ENCODE measurements around the gene CRB1.

Gene CRB1

DNA sequence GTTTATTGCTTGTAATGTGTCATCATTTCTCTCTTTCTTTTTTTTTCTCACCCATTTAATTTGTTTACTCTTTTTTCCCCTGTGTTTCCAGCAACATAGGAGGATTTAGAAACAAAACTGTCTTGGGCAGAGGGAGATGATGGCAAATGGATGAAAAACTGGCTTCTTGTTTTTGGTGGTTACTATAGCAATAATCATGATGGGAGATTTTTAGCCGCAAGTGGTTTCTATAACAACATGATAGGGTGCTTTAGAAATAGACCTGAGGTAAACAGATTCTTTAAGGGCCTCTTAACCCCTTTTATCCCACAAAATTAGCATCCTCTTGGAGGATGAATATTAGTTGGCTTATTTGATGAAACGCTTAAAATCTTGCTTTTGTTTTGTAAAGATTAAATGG, 51.6 kb downstream of the CRB1 start:
- no peak overlapping the region for H3K4ac ChIP-seq (ENCODE audit: low read depth, low read length)
- no peak overlapping the region for H2AFZ ChIP-seq (ENCODE audit: insufficient read depth, low read length, poor library complexity)
- no peak overlapping the region for H3K9ac ChIP-seq (ENCODE audit: low read length)
- no peak overlapping the region for H4K12ac ChIP-seq (ENCODE audit: low read depth, low read length)
- H3K4me1 ChIP-seq (ENCODE audit: control insufficient read depth in 1 of 2, insufficient read depth in 2 of 2, low read length in 2 of 2), result no peaks in the 10 kb centered on the region
- H2BK120ac ChIP-seq (ENCODE audit: insufficient read depth, low read length, poor library complexity), result no peak overlapping the region
- H3K23ac ChIP-seq (ENCODE audit: low read length), result no peak overlapping the region
- no peaks in the 10 kb centered on the region for H3K79me1 ChIP-seq (ENCODE audit: low read length)
- H3K9me3 ChIP-seq (ENCODE audit: insufficient read depth, low read depth, low read length), result no peaks in the 10 kb centered on the region
- no peak overlapping the region for H4K91ac ChIP-seq (ENCODE audit: low read depth, low read length)
- no peak overlapping the region for H2BK5ac ChIP-seq (ENCODE audit: low read depth, low read length, poor library complexity)
- H3K27ac ChIP-seq (ENCODE audit: low read depth, low read length), result no peak overlapping the region
- H2AK5ac ChIP-seq (ENCODE audit: low read length), result no peak overlapping the region
- H3K36me3 ChIP-seq (ENCODE audit: control insufficient read depth in 1 of 2, insufficient read depth in 2 of 2, low read length in 2 of 2), result no peaks in the 10 kb centered on the region
- H3K14ac ChIP-seq (ENCODE audit: low read length), result no peak overlapping the region
- no peak overlapping the region for H3K18ac ChIP-seq (ENCODE audit: low read length)
- no peak overlapping the region for H3K4me2 ChIP-seq (ENCODE audit: low read length)
- DNase-seq, result no peak
- H3K27me3 ChIP-seq (ENCODE audit: insufficient read depth, low read length), result no peaks in the 10 kb centered on the region
- no CpG with 5 or more reads among the region's 2 CpGs for WGBS (ENCODE audit: extremely low coverage, insufficient coverage, insufficient read length)
- H2BK12ac ChIP-seq (ENCODE audit: low read length), result no peak overlapping the region
- H3K79me2 ChIP-seq (ENCODE audit: control insufficient read depth, insufficient read depth, low read length, poor library complexity), result no peaks in the 10 kb centered on the region
- H3K4me3 ChIP-seq (ENCODE audit: low read depth, low read length), result no peak overlapping the region
- H4K8ac ChIP-seq (ENCODE audit: low read depth, low read length), result no peak overlapping the region

GRCh38 chr1:197320991-197321531, 53.0 kb downstream of the CRB1 start:
- H3K79me1 ChIP-seq (ENCODE audit: low read length), result no peaks in the 10 kb centered on the region
- H3K23ac ChIP-seq (ENCODE audit: low read length), result no peak overlapping the region
- H3K4ac ChIP-seq (ENCODE audit: low read depth, low read length), result no peak overlapping the region
- no peaks in the 10 kb centered on the region for H3K27me3 ChIP-seq (ENCODE audit: insufficient read depth, low read length)
- H3K4me1 ChIP-seq (ENCODE audit: control insufficient read depth in 1 of 2, insufficient read depth in 2 of 2, low read length in 2 of 2), result no peaks in the 10 kb centered on the region
- H3K18ac ChIP-seq (ENCODE audit: low read length), result no peak overlapping the region
- H3K4me2 ChIP-seq (ENCODE audit: low read length), result no peak overlapping the region
- H4K12ac ChIP-seq (ENCODE audit: low read depth, low read length), result no peak overlapping the region
- H3K9me3 ChIP-seq (ENCODE audit: insufficient read depth, low read depth, low read length), result no peaks in the 10 kb centered on the region
- no peaks in the 10 kb centered on the region for H3K79me2 ChIP-seq (ENCODE audit: control insufficient read depth, insufficient read depth, low read length, poor library complexity)
- no peak overlapping the region for H2AFZ ChIP-seq (ENCODE audit: insufficient read depth, low read length, poor library complexity)
- H3K27ac ChIP-seq (ENCODE audit: low read depth, low read length), result no peak overlapping the region
- H4K8ac ChIP-seq (ENCODE audit: low read depth, low read length), result no peak overlapping the region
- no peak overlapping the region for H2AK5ac ChIP-seq (ENCODE audit: low read length)
- no peak overlapping the region for H2BK5ac ChIP-seq (ENCODE audit: low read depth, low read length, poor library complexity)
- DNase-seq, result no peak
- H2BK12ac ChIP-seq (ENCODE audit: low read length), result no peak overlapping the region
- H2BK120ac ChIP-seq (ENCODE audit: insufficient read depth, low read length, poor library complexity), result no peak overlapping the region
- H4K91ac ChIP-seq (ENCODE audit: low read depth, low read length), result no peak overlapping the region
- no peak overlapping the region for H3K4me3 ChIP-seq (ENCODE audit: low read depth, low read length)
- WGBS (ENCODE audit: extremely low coverage, insufficient coverage, insufficient read length), result no CpG with 5 or more reads among the region's 2 CpGs
- H3K36me3 ChIP-seq (ENCODE audit: control insufficient read depth in 1 of 2, insufficient read depth in 2 of 2, low read length in 2 of 2), result no peaks in the 10 kb centered on the region
- no peak overlapping the region for H3K14ac ChIP-seq (ENCODE audit: low read length)
- H3K9ac ChIP-seq (ENCODE audit: low read length), result no peak overlapping the region

DNA sequence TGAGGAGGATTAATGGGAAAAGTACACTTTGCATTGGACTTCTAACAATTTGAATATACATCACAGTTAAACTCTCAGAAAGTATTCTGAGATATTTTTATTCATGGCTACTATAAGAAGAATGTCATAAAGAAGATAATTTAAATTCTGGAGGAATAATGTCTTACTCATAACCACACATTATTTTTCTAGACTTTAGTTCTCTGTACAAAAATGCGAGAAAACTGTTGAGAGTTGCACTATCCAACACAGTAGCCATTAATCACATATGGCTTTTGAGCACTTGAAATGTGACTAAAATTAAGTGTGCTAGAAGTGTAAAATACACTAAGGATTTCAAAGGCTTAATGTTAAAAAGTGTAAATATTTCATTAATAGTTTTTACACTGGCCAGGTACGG, 53.8 kb downstream of the CRB1 start:
- H3K18ac ChIP-seq (ENCODE audit: low read length), result no peak overlapping the region
- DNase-seq, result no peak
- H3K27ac ChIP-seq (ENCODE audit: low read depth, low read length), result no peak overlapping the region
- H3K9ac ChIP-seq (ENCODE audit: low read length), result no peak overlapping the region
- no peaks in the 10 kb centered on the region for H3K79me1 ChIP-seq (ENCODE audit: low read length)
- H2AFZ ChIP-seq (ENCODE audit: insufficient read depth, low read length, poor library complexity), result no peak overlapping the region
- H2BK12ac ChIP-seq (ENCODE audit: low read length), result no peak overlapping the region
- H3K4me1 ChIP-seq (ENCODE audit: control insufficient read depth in 1 of 2, insufficient read depth in 2 of 2, low read length in 2 of 2), result no peaks in the 10 kb centered on the region
- no peak overlapping the region for H3K23ac ChIP-seq (ENCODE audit: low read length)
- no peak overlapping the region for H2AK5ac ChIP-seq (ENCODE audit: low read length)
- H3K4ac ChIP-seq (ENCODE audit: low read depth, low read length), result no peak overlapping the region
- H3K14ac ChIP-seq (ENCODE audit: low read length), result no peak overlapping the region
- H4K12ac ChIP-seq (ENCODE audit: low read depth, low read length), result no peak overlapping the region
- H3K36me3 ChIP-seq (ENCODE audit: control insufficient read depth in 1 of 2, insufficient read depth in 2 of 2, low read length in 2 of 2), result no peaks in the 10 kb centered on the region
- no peak overlapping the region for H2BK120ac ChIP-seq (ENCODE audit: insufficient read depth, low read length, poor library complexity)
- no peak overlapping the region for H2BK5ac ChIP-seq (ENCODE audit: low read depth, low read length, poor library complexity)
- H4K8ac ChIP-seq (ENCODE audit: low read depth, low read length), result no peak overlapping the region
- no peaks in the 10 kb centered on the region for H3K79me2 ChIP-seq (ENCODE audit: control insufficient read depth, insufficient read depth, low read length, poor library complexity)
- no peak overlapping the region for H3K4me3 ChIP-seq (ENCODE audit: low read depth, low read length)
- no peaks in the 10 kb centered on the region for H3K27me3 ChIP-seq (ENCODE audit: insufficient read depth, low read length)
- no CpG with 5 or more reads among the region's 2 CpGs for WGBS (ENCODE audit: extremely low coverage, insufficient coverage, insufficient read length)
- no peak overlapping the region for H4K91ac ChIP-seq (ENCODE audit: low read depth, low read length)
- no peaks in the 10 kb centered on the region for H3K9me3 ChIP-seq (ENCODE audit: insufficient read depth, low read depth, low read length)
- no peak overlapping the region for H3K4me2 ChIP-seq (ENCODE audit: low read length)

- WGBS (ENCODE audit: extremely low coverage, insufficient coverage, insufficient read length), result no CpG with 5 or more reads among the region's 2 CpGs
- Histone ChIP-seq H3K14ac (ENCODE audit: low read length) (no peak overlapping the region), H3K79me2 (ENCODE audit: control insufficient read depth, insufficient read depth, low read length, poor library complexity) (no peaks in the 10 kb centered on the region)
Measured at GRCh38 chr1:197327776-197328364, 59.8 kb downstream of the CRB1 start.

More at GRCh38 chr1:197327776-197328364, 59.8 kb downstream of the CRB1 start:
- H3K23ac ChIP-seq (ENCODE audit: low read length), result no peak overlapping the region
- no peak overlapping the region for H4K8ac ChIP-seq (ENCODE audit: low read depth, low read length)
- H2BK5ac ChIP-seq (ENCODE audit: low read depth, low read length, poor library complexity), result no peak overlapping the region
- H3K4me2 ChIP-seq (ENCODE audit: low read length), result no peak overlapping the region
- H3K9me3 ChIP-seq (ENCODE audit: insufficient read depth, low read depth, low read length), result no peaks in the 10 kb centered on the region
- no peak overlapping the region for H3K9ac ChIP-seq (ENCODE audit: low read length)
- no peaks in the 10 kb centered on the region for H3K79me1 ChIP-seq (ENCODE audit: low read length)
- H2BK120ac ChIP-seq (ENCODE audit: insufficient read depth, low read length, poor library complexity), result no peak overlapping the region
- no peak overlapping the region for H2AFZ ChIP-seq (ENCODE audit: insufficient read depth, low read length, poor library complexity)
- H4K91ac ChIP-seq (ENCODE audit: low read depth, low read length), result no peak overlapping the region
- peak in 1 of 2 donors; percentile 40 for DNase-seq
- H3K27ac ChIP-seq (ENCODE audit: low read depth, low read length), result no peak overlapping the region
- H3K18ac ChIP-seq (ENCODE audit: low read length), result no peak overlapping the region
- no peak overlapping the region for H2BK12ac ChIP-seq (ENCODE audit: low read length)
- H3K4me3 ChIP-seq (ENCODE audit: low read depth, low read length), result no peak overlapping the region
- no peaks in the 10 kb centered on the region for H3K4me1 ChIP-seq (ENCODE audit: control insufficient read depth in 1 of 2, insufficient read depth in 2 of 2, low read length in 2 of 2)
- no peak overlapping the region for H4K12ac ChIP-seq (ENCODE audit: low read depth, low read length)
- H3K27me3 ChIP-seq (ENCODE audit: insufficient read depth, low read length), result no peaks in the 10 kb centered on the region
- H3K36me3 ChIP-seq (ENCODE audit: control insufficient read depth in 1 of 2, insufficient read depth in 2 of 2, low read length in 2 of 2), result no peaks in the 10 kb centered on the region
- H2AK5ac ChIP-seq (ENCODE audit: low read length), result no peak overlapping the region
- H3K4ac ChIP-seq (ENCODE audit: low read depth, low read length), result no peak overlapping the region
